ENCODE measurements around the gene SUPT6H. TPM values are rescaled to one million over a fixed set of nuclear protein-coding genes. Genes with fewer than 3 reads are reported as not detected.

Gene SUPT6H
- total RNA-seq, 1 donor from 2014 or later = 91.2 TPM

GRCh38 chr17:28662527-28662829 lies 473 bp downstream of the SUPT6H start:
- peaks cover 15% of the 10 kb centered on the region for H3K36me3 Mint-ChIP-seq (ENCODE audit: unreplicated experiment)
- no peaks in the 10 kb centered on the region for H3K9me3 Mint-ChIP-seq (ENCODE audit: unreplicated experiment)
- no peaks in the 10 kb centered on the region for H3K27me3 Mint-ChIP-seq (ENCODE audit: unreplicated experiment)
- TF ChIP-seq CTCF (IDR thresholded peaks at IDR 0.05) = no peak
- peaks cover 43% of the 10 kb centered on the region for H3K4me1 Mint-ChIP-seq (ENCODE audit: unreplicated experiment)
- DNase-seq (ENCODE audit: extremely low spot score, unreplicated experiment) = no peak
- H3K27ac Mint-ChIP-seq (ENCODE audit: unreplicated experiment) = peak overlapping the region; percentile 100
- peak overlapping the region; percentile 99 for H3K4me3 Mint-ChIP-seq (ENCODE audit: unreplicated experiment)

- H3K4me1 Mint-ChIP-seq (ENCODE audit: unreplicated experiment) = peaks cover 44% of the 10 kb centered on the region
- no peak for DNase-seq (ENCODE audit: extremely low spot score, unreplicated experiment)
- no peak for TF ChIP-seq CTCF (IDR thresholded peaks at IDR 0.05)
Observed at GRCh38 chr17:28663723-28664122, 1.7 kb downstream of the SUPT6H start.

GRCh38 chr17:28665994-28666393 lies 4.0 kb downstream of the SUPT6H start:
- Mint-ChIP-seq H3K4me1 (ENCODE audit: unreplicated experiment) (peaks cover 32% of the 10 kb centered on the region), H3K9me3 (ENCODE audit: unreplicated experiment) (no peaks in the 10 kb centered on the region), H3K27me3 (ENCODE audit: unreplicated experiment) (no peaks in the 10 kb centered on the region), H3K4me3 (ENCODE audit: unreplicated experiment) (no peak overlapping the region), H3K27ac (ENCODE audit: unreplicated experiment) (no peak overlapping the region), H3K36me3 (ENCODE audit: unreplicated experiment) (peaks cover 13% of the 10 kb centered on the region)
- DNase-seq (ENCODE audit: extremely low spot score, unreplicated experiment) = no peak
- TF ChIP-seq CTCF (IDR thresholded peaks at IDR 0.05) = no peak

More at GRCh38 chr17:28663723-28664122, 1.7 kb downstream of the SUPT6H start:
- Mint-ChIP-seq H3K27ac (ENCODE audit: unreplicated experiment) (peak overlapping the region; percentile 100), H3K27me3 (ENCODE audit: unreplicated experiment) (no peaks in the 10 kb centered on the region), H3K4me3 (ENCODE audit: unreplicated experiment) (peak overlapping the region; percentile 99), H3K9me3 (ENCODE audit: unreplicated experiment) (no peaks in the 10 kb centered on the region), H3K36me3 (ENCODE audit: unreplicated experiment) (peaks cover 10% of the 10 kb centered on the region)

GRCh38 chr17:28667870-28668269 lies 5.9 kb downstream of the SUPT6H start:
- DNase-seq (ENCODE audit: extremely low spot score, unreplicated experiment) = no peak
- Mint-ChIP-seq H3K27ac (ENCODE audit: unreplicated experiment) (no peak overlapping the region), H3K36me3 (ENCODE audit: unreplicated experiment) (peaks cover 21% of the 10 kb centered on the region)

GRCh38 chr17:28669918-28670317 lies 7.9 kb downstream of the SUPT6H start:
- no peak for TF ChIP-seq CTCF (IDR thresholded peaks at IDR 0.05)
- no peaks in the 10 kb centered on the region for H3K9me3 Mint-ChIP-seq (ENCODE audit: unreplicated experiment)
- H3K27me3 Mint-ChIP-seq (ENCODE audit: unreplicated experiment) = no peaks in the 10 kb centered on the region
- H3K36me3 Mint-ChIP-seq (ENCODE audit: unreplicated experiment) = peaks cover 34% of the 10 kb centered on the region
- H3K27ac Mint-ChIP-seq (ENCODE audit: unreplicated experiment) = no peak overlapping the region
- H3K4me3 Mint-ChIP-seq (ENCODE audit: unreplicated experiment) = no peak overlapping the region
- H3K4me1 Mint-ChIP-seq (ENCODE audit: unreplicated experiment) = peaks cover 6% of the 10 kb centered on the region
- no peak for DNase-seq (ENCODE audit: extremely low spot score, unreplicated experiment)

More at GRCh38 chr17:28667870-28668269, 5.9 kb downstream of the SUPT6H start:
- Mint-ChIP-seq H3K27me3 (ENCODE audit: unreplicated experiment) (no peaks in the 10 kb centered on the region), H3K4me3 (ENCODE audit: unreplicated experiment) (no peak overlapping the region), H3K9me3 (ENCODE audit: unreplicated experiment) (no peaks in the 10 kb centered on the region), H3K4me1 (ENCODE audit: unreplicated experiment) (peaks cover 24% of the 10 kb centered on the region)
- TF ChIP-seq CTCF (IDR thresholded peaks at IDR 0.05) = no peak
